Measurements from ENCODE around the gene AS3MT. TPM values are rescaled to one million over a fixed set of nuclear protein-coding genes. Genes with fewer than 3 reads are reported as not detected.

Gene AS3MT
- total RNA-seq, 4 donors from 2014 or later: 0.51 to 15.3 (median 2.6) TPM

- Histone ChIP-seq H3K27ac (no peak overlapping the region), H3K36me3 (no peaks in the 10 kb centered on the region), H3K9me3 (no peaks in the 10 kb centered on the region), H3K27me3 (no peaks in the 10 kb centered on the region), H3K4me1 (no peaks in the 10 kb centered on the region), H3K4me3 (no peak overlapping the region)
- intact Hi-C loops (cut with DNase I; ENCODE audit: low total_unique reads): no loop called here
- no peak for DNase-seq
- TF ChIP-seq CTCF (IDR thresholded peaks at IDR 0.05) (no peak), POLR2A (IDR thresholded peaks at IDR 0.05) (no peak)
Observed at GRCh38 chr10:102827597-102827975, 41.7 kb upstream of the AS3MT start.

GRCh38 chr10:102831322-102832071 is 37.8 kb upstream of the AS3MT start:
- no peak overlapping the region for H3K4me3 ChIP-seq
- H3K4me1 ChIP-seq: no peaks in the 10 kb centered on the region
- H3K36me3 ChIP-seq: no peaks in the 10 kb centered on the region
- TF ChIP-seq POLR2A (IDR thresholded peaks at IDR 0.05): no peak
- no peak for TF ChIP-seq CTCF (IDR thresholded peaks at IDR 0.05)
- no peak for DNase-seq
- H3K27me3 ChIP-seq: no peaks in the 10 kb centered on the region
- H3K27ac ChIP-seq: no peak overlapping the region
- intact Hi-C loops (cut with DNase I; ENCODE audit: low total_unique reads): loop anchor here (5.0 kb wide), 1 partner anchor 71 kb away; no protein-coding TSS in a partner anchor
- no peaks in the 10 kb centered on the region for H3K9me3 ChIP-seq

GRCh38 chr10:102832248-102832647 is 37.0 kb upstream of the AS3MT start:
- Histone ChIP-seq H3K9me3 (no peaks in the 10 kb centered on the region), H3K27ac (no peak overlapping the region), H3K4me3 (no peak overlapping the region), H3K27me3 (no peaks in the 10 kb centered on the region), H3K36me3 (no peaks in the 10 kb centered on the region), H3K4me1 (no peaks in the 10 kb centered on the region)
- DNase-seq: no peak
- no peak for TF ChIP-seq CTCF (IDR thresholded peaks at IDR 0.05)
- no peak for TF ChIP-seq POLR2A (IDR thresholded peaks at IDR 0.05)
- intact Hi-C loops (cut with DNase I; ENCODE audit: low total_unique reads): loop anchor here (5.0 kb wide), 1 partner anchor 70 kb away; no protein-coding TSS in a partner anchor

GRCh38 chr10:102832987-102833386 is 36.3 kb upstream of the AS3MT start:
- Histone ChIP-seq H3K4me3 (no peak overlapping the region), H3K4me1 (no peaks in the 10 kb centered on the region), H3K36me3 (no peaks in the 10 kb centered on the region), H3K27me3 (no peaks in the 10 kb centered on the region), H3K27ac (no peak overlapping the region), H3K9me3 (no peaks in the 10 kb centered on the region)
- TF ChIP-seq CTCF (IDR thresholded peaks at IDR 0.05) (no peak), POLR2A (IDR thresholded peaks at IDR 0.05) (no peak)
- no peak for DNase-seq
- intact Hi-C loops (cut with DNase I; ENCODE audit: low total_unique reads): loop anchor here (5.0 kb wide), 1 partner anchor 69 kb away; no protein-coding TSS in a partner anchor

GRCh38 chr10:102834143-102834542 is 35.1 kb upstream of the AS3MT start:
- intact Hi-C loops (cut with DNase I; ENCODE audit: low total_unique reads): loop anchor here (5.0 kb wide), 1 partner anchor 68 kb away; no protein-coding TSS in a partner anchor
- DNase-seq: no peak
- TF ChIP-seq POLR2A (IDR thresholded peaks at IDR 0.05): no peak
- TF ChIP-seq CTCF (IDR thresholded peaks at IDR 0.05): no peak

More at GRCh38 chr10:102834143-102834542, 35.1 kb upstream of the AS3MT start:
- no peaks in the 10 kb centered on the region for H3K4me1 ChIP-seq
- no peaks in the 10 kb centered on the region for H3K27me3 ChIP-seq
- H3K36me3 ChIP-seq: no peaks in the 10 kb centered on the region
- no peaks in the 10 kb centered on the region for H3K9me3 ChIP-seq
- H3K4me3 ChIP-seq: no peak overlapping the region
- no peak overlapping the region for H3K27ac ChIP-seq

Measured in uterus (tissue), 4 donors.